Testis (tissue), 3 donors: ENCODE data around the gene AGA. TPM values are rescaled to one million over a fixed set of nuclear protein-coding genes. Genes with fewer than 3 reads are reported as not detected.

Source experiments
- DNase-seq: peaks from one replicate; pipeline ENCODE4 v3.0.0-alpha.2; 2019
- H3K27ac ChIP-seq, 2 donors: fragments of 200-600 bp; sonication (generic); one replicate each; pipeline ENCODE4 v1.5.1; 2019
- H3K27me3 ChIP-seq: fragments of 200-600 bp; sonication (generic); one replicate; pipeline ENCODE4 v1.5.1; 2019
- H3K36me3 ChIP-seq: fragments of 200-600 bp; sonication (generic); one replicate; pipeline ENCODE4 v1.5.1; 2017; ENCODE audit warnings: low read depth; ENCODE audit errors: missing control alignments
- H3K4me1 ChIP-seq: fragments of 200-600 bp; sonication (generic); one replicate; pipeline ENCODE4 v1.5.1; 2019
- H3K4me3 ChIP-seq, 2 donors: fragments of 200-600 bp; sonication (generic); one replicate each; pipeline ENCODE4 v1.5.1; 2017 to 2019
- H3K9me3 ChIP-seq: fragments of 200-600 bp; sonication (generic); one replicate; pipeline ENCODE4 v1.5.1; 2017
- CTCF ChIP-seq, 3 experiments: fragments of 450-650 bp in 2 of 3; fragments of 200-600 bp in 1 of 3; sonication (generic) in 1 of 3; IDR thresholded peaks; one replicate each; pipeline ENCODE4 v1.5.1; 2016 to 2019; ENCODE audit warnings: antibody characterized with exemption in 3 of 3, mild to moderate bottlenecking in 2 of 3, moderate library complexity in 1 of 3
- POLR2A ChIP-seq: fragments of 450-650 bp; IDR thresholded peaks from one replicate; pipeline ENCODE4 v1.6.1; 2017; ENCODE audit warnings: antibody characterized with exemption, mild to moderate bottlenecking, moderate library complexity
- WGBS, 2 donors: methylation state at CpG; one replicate each; pipeline ENCODE4 v1.1.5; 2018; 5-methylcytosine and 5-hydroxymethylcytosine counted together
- intact Hi-C: fragments of 100-400 bp; cut with DNase I; formaldehyde crosslinking; loops from one replicate; pipeline ENCODE4 v1.15.1; 2023; ENCODE audit warnings: low total_unique reads
- polyA plus RNA-seq: library from polyadenylated mRNA; stranded (reverse); fragments of 350-450 nt; fragmentation: Illumina TruSeq; extraction: RNeasy Lipid Tissue Mini Kit (QIAGEN cat#74804); gene quantifications from one replicate; pipeline ENCODE4 v1.2.3, GENCODE V29; 2014; ENCODE audit warnings: low read depth, low replicate concordance; ENCODE audit not compliant: insufficient read depth
- total RNA-seq, 2 donors: library from RNA; depleted of rRNA; stranded (reverse); fragments of >200 nt; gene quantifications; one replicate each; pipeline ENCODE4 v1.2.3, GENCODE V29; 2016

The AGA gene
- total and polyA plus RNA-seq, 3 donors from 2014 or later, result 24.0 to 50.2 (median 39.0) TPM

GRCh38 chr4:177403746-177404145 is 38.5 kb downstream of the AGA start:
- no peaks in the 10 kb centered on the region for H3K4me1 ChIP-seq
- TF ChIP-seq POLR2A, result no peak
- no peak for TF ChIP-seq CTCF (IDR thresholded peaks at IDR 0.05)
- no peaks in the 10 kb centered on the region for H3K27me3 ChIP-seq
- H3K9me3 ChIP-seq, result no peaks in the 10 kb centered on the region
- no peak overlapping the region for H3K27ac ChIP-seq
- WGBS, 2 donors, result 52% methylated on average over 6 of the region's 6 CpGs
- no peak for DNase-seq
- H3K4me3 ChIP-seq, result no peak overlapping the region
- intact Hi-C loops, result no loop called here
- H3K36me3 ChIP-seq, result no peaks in the 10 kb centered on the region

GRCh38 chr4:177401658-177402273 is 40.5 kb downstream of the AGA start:
- no peaks in the 10 kb centered on the region for H3K27me3 ChIP-seq
- intact Hi-C loops, result no loop called here
- 88 to 90% methylated on average over 5 of the region's 5 CpGs for WGBS, 2 donors
- no peaks in the 10 kb centered on the region for H3K9me3 ChIP-seq
- H3K36me3 ChIP-seq, result no peaks in the 10 kb centered on the region
- TF ChIP-seq CTCF (IDR thresholded peaks at IDR 0.05) (no peak), POLR2A (no peak)
- H3K4me3 ChIP-seq, result no peak overlapping the region
- H3K27ac ChIP-seq, result no peak overlapping the region
- no peaks in the 10 kb centered on the region for H3K4me1 ChIP-seq
- DNase-seq, result no peak

- WGBS, 2 donors, result 18 to 69% methylated on average over 2 of the region's 2 CpGs
Measured at GRCh38 chr4:177400030-177400429, 42.2 kb downstream of the AGA start.

GRCh38 chr4:177396352-177396751 is 45.9 kb downstream of the AGA start:
- no peak for DNase-seq
- H3K4me3 ChIP-seq, result no peak overlapping the region
- intact Hi-C loops, result no loop called here
- no peak for TF ChIP-seq CTCF (IDR thresholded peaks at IDR 0.05)
- H3K4me1 ChIP-seq, result no peaks in the 10 kb centered on the region
- no peaks in the 10 kb centered on the region for H3K36me3 ChIP-seq
- no peak overlapping the region for H3K27ac ChIP-seq
- no peaks in the 10 kb centered on the region for H3K27me3 ChIP-seq
- no peaks in the 10 kb centered on the region for H3K9me3 ChIP-seq
- WGBS, 2 donors, result 65 to 68% methylated on average over 2 of the region's 2 CpGs

More at GRCh38 chr4:177400030-177400429, 42.2 kb downstream of the AGA start:
- no peaks in the 10 kb centered on the region for H3K4me1 ChIP-seq
- intact Hi-C loops, result no loop called here
- no peaks in the 10 kb centered on the region for H3K27me3 ChIP-seq
- no peak overlapping the region for H3K27ac ChIP-seq
- H3K9me3 ChIP-seq, result no peaks in the 10 kb centered on the region
- TF ChIP-seq CTCF (IDR thresholded peaks at IDR 0.05), result no peak
- no peak for TF ChIP-seq POLR2A
- no peak overlapping the region for H3K4me3 ChIP-seq
- H3K36me3 ChIP-seq, result no peaks in the 10 kb centered on the region
- DNase-seq, result no peak

GRCh38 chr4:177393236-177393635 is 49.0 kb downstream of the AGA start:
- H3K27me3 ChIP-seq, result no peaks in the 10 kb centered on the region
- intact Hi-C loops, result no loop called here
- 68 to 77% methylated on average over 8 of the region's 8 CpGs for WGBS, 2 donors
- H3K4me1 ChIP-seq, result no peaks in the 10 kb centered on the region
- no peak overlapping the region for H3K4me3 ChIP-seq
- DNase-seq, result no peak
- no peak overlapping the region for H3K27ac ChIP-seq
- H3K9me3 ChIP-seq, result no peaks in the 10 kb centered on the region
- TF ChIP-seq POLR2A, result no peak
- no peak for TF ChIP-seq CTCF (IDR thresholded peaks at IDR 0.05)
- H3K36me3 ChIP-seq, result no peaks in the 10 kb centered on the region
